ENCODE measurements around the gene NUDT19.

DNA sequence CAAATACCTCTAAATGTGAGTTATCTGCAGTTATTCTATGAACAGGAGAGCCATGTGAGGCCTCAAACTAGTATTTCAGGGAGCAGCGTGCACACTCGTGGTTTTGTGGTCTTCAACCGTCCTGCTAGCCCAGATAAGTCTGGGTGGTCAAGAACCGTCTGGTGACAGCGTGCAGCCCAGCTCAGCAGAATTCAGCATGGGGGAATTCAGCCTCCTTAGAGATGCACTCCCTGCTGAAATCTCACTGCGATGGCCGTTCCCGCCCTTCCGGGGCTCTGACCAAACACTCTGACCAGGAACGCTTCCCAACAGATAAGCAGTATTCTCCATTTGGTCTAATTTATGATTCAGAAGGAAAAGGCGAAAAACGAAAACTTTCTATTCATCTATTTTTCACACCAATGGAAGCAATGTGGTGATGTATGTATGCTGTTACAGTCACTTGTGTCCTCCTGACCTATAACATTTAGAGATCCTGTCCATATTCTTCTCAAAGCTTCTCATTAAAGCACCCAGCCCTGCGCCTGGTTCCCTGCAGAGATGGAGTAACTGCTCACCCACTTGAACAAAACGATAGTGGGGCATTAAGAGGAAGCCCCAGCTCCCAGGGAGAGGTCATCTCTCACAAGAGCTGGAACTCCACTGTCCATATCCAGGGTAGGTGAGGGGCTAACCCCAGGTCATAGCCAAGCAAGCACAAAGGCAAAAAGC lies 19.6 kb upstream of the NUDT19 start:
- TF ChIP-seq, protein P1, sequence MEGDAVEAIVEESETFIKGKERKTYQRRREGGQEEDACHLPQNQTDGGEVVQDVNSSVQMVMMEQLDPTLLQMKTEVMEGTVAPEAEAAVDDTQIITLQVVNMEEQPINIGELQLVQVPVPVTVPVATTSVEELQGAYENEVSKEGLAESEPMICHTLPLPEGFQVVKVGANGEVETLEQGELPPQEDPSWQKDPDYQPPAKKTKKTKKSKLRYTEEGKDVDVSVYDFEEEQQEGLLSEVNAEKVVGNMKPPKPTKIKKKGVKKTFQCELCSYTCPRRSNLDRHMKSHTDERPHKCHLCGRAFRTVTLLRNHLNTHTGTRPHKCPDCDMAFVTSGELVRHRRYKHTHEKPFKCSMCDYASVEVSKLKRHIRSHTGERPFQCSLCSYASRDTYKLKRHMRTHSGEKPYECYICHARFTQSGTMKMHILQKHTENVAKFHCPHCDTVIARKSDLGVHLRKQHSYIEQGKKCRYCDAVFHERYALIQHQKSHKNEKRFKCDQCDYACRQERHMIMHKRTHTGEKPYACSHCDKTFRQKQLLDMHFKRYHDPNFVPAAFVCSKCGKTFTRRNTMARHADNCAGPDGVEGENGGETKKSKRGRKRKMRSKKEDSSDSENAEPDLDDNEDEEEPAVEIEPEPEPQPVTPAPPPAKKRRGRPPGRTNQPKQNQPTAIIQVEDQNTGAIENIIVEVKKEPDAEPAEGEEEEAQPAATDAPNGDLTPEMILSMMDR (IDR thresholded peaks at IDR 0.05), result no peak
- TF ChIP-seq POLR2A (IDR thresholded peaks at IDR 0.05), result no peak
